Neural cell (in vitro differentiated cells): ENCODE data around the gene IFIT5.

ENCODE experiments used
- REST ChIP-seq: IDR thresholded peaks from 2 replicates; pipeline ENCODE4 v1.6.1; 2012; ENCODE audit warnings: borderline replicate concordance
- TAF1 ChIP-seq: IDR thresholded peaks from 2 replicates; pipeline ENCODE4 v1.6.1; 2012; ENCODE audit warnings: low read depth

- no peak for TF ChIP-seq REST
- TF ChIP-seq TAF1, result no peak
These were observed 22.2 kb upstream of the IFIT5 start, which contains the start of gene IFIT1 for GRCh38 chr10:89391907-89392756.
